Natural killer cell (primary cell): ENCODE data around the gene OR4C45. TPM values are rescaled to one million over a fixed set of nuclear protein-coding genes. Genes with fewer than 3 reads are reported as not detected.
"Not testable (repeated sequence)": the region's sequence is repeated elsewhere in the genome, so short reads cannot be mapped to it uniquely, and the experiment has no call there.

ENCODE experiments used
- ATAC-seq, 3 donors: fragments of 150-1000 bp in 2 of 3; fragments of 200-7000 bp in 1 of 3; cut with Tn5 transposase; 1 replicate in 1 of 3; 2 replicates in 2 of 3; pipeline ENCODE4 v1.10.0; 2021; ENCODE audit warnings: mild to moderate bottlenecking in 2 of 3, moderate library complexity in 2 of 3
- DNase-seq, 2 donors: peaks; one replicate each; pipeline versions ENCODE4 v3.0.0 to v3.0.0-alpha.2; 2013 to 2021; ENCODE audit warnings: mixed read lengths in 1 of 2
- H3K27ac ChIP-seq: one replicate; pipeline ENCODE4 v1.5.1; 2013; ENCODE audit warnings: mild to moderate bottlenecking, low read length
- H3K27me3 ChIP-seq: one replicate; pipeline ENCODE4 v1.6.1; 2013; ENCODE audit warnings: low read length; ENCODE audit not compliant: control insufficient read depth, insufficient read depth
- H3K36me3 ChIP-seq: one replicate; pipeline ENCODE4 v1.6.1; 2013; ENCODE audit warnings: low read length; ENCODE audit not compliant: control insufficient read depth, insufficient read depth
- H3K4me1 ChIP-seq: one replicate; pipeline ENCODE4 v1.6.1; 2013; ENCODE audit warnings: low read length; ENCODE audit not compliant: control insufficient read depth, insufficient read depth
- H3K4me3 ChIP-seq: one replicate; pipeline ENCODE4 v1.5.1; 2013; ENCODE audit warnings: low read length
- H3K9me3 ChIP-seq: one replicate; pipeline ENCODE4 v1.6.1; 2013; ENCODE audit warnings: low read length; ENCODE audit not compliant: control insufficient read depth, insufficient read depth
- H3K27ac Mint-ChIP-seq, 2 donors: one replicate each; pipeline ENCODE4 v1.8.0; 2022; ENCODE audit warnings: mild to moderate bottlenecking in 2 of 2, mixed read lengths in 2 of 2, moderate library complexity in 1 of 2
- H3K27me3 Mint-ChIP-seq, 2 donors: one replicate each; pipeline ENCODE4 v1.8.0; 2022; ENCODE audit warnings: low read depth in 2 of 2, mixed read lengths in 2 of 2
- H3K36me3 Mint-ChIP-seq: one replicate; pipeline ENCODE4 v1.8.0; 2022; ENCODE audit warnings: mixed read lengths
- H3K4me1 Mint-ChIP-seq, 2 donors: one replicate each; pipeline ENCODE4 v1.8.0; 2022; ENCODE audit warnings: mixed read lengths in 2 of 2
- H3K4me3 Mint-ChIP-seq: one replicate; pipeline ENCODE4 v1.8.0; 2022; ENCODE audit warnings: mild to moderate bottlenecking, moderate library complexity, mixed read lengths
- H3K9me3 Mint-ChIP-seq, 2 donors: one replicate each; pipeline ENCODE4 v1.8.0; 2022; ENCODE audit warnings: mixed read lengths in 2 of 2
- WGBS: methylation state at CpG from one replicate; pipeline ENCODE4 v1.1.7; 2013; ENCODE audit warnings: missing lambda C conversion rate; ENCODE audit not compliant: insufficient coverage; 5-methylcytosine and 5-hydroxymethylcytosine counted together
- intact Hi-C: fragments of 100-400 bp; cut with micrococcal nuclease; formaldehyde crosslinking; loops from one replicate; pipeline ENCODE4 v1.14.2; 2022
- total RNA-seq, 4 donors: library from RNA; stranded (reverse); fragments of 120-200 nt in 1 of 4; gene quantifications; one replicate each; pipeline versions ENCODE4 v1.2.3 to v1.2.4, GENCODE V29; 2013 to 2022
- TF ChIP-seq, protein P1 (sequence below): fragments of 200-600 bp; IDR thresholded peaks from one replicate; pipeline ENCODE4 v1.8.0; 2022; ENCODE audit warnings: antibody characterized with exemption

Gene OR4C45
- total RNA-seq = not detected
- not detected for total RNA-seq (2013)

- no peaks in the 10 kb centered on the region for H3K4me1 Mint-ChIP-seq
- Histone ChIP-seq H3K4me1 (no peaks in the 10 kb centered on the region), H3K9me3 (peaks cover 18% of the 10 kb centered on the region), H3K36me3 (no peaks in the 10 kb centered on the region), H3K27me3 (no peaks in the 10 kb centered on the region), H3K4me3 (no peak within 1 kb of the TSS), H3K27ac (no peak within 1 kb of the TSS)
- no peak within 1 kb of the TSS for H3K4me3 Mint-ChIP-seq
- no peak within 1 kb of the TSS for H3K27ac Mint-ChIP-seq
- no peaks in the 10 kb centered on the region for H3K27me3 Mint-ChIP-seq
- TF ChIP-seq, protein P1, sequence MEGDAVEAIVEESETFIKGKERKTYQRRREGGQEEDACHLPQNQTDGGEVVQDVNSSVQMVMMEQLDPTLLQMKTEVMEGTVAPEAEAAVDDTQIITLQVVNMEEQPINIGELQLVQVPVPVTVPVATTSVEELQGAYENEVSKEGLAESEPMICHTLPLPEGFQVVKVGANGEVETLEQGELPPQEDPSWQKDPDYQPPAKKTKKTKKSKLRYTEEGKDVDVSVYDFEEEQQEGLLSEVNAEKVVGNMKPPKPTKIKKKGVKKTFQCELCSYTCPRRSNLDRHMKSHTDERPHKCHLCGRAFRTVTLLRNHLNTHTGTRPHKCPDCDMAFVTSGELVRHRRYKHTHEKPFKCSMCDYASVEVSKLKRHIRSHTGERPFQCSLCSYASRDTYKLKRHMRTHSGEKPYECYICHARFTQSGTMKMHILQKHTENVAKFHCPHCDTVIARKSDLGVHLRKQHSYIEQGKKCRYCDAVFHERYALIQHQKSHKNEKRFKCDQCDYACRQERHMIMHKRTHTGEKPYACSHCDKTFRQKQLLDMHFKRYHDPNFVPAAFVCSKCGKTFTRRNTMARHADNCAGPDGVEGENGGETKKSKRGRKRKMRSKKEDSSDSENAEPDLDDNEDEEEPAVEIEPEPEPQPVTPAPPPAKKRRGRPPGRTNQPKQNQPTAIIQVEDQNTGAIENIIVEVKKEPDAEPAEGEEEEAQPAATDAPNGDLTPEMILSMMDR = no peak
- intact Hi-C loops = no loop called here
- DNase-seq (no peak), ATAC-seq (no peak)
- peaks cover 11 to 13% of the 10 kb centered on the region in 2 donors for H3K9me3 Mint-ChIP-seq
- H3K36me3 Mint-ChIP-seq = peaks cover 8% of the 10 kb centered on the region
Measured at GRCh38 chr11:50032574-50032973, at the start of gene OR4C45. Gene OR4C45, plus strand, starts transcription at chr11:50032874.

DNA sequence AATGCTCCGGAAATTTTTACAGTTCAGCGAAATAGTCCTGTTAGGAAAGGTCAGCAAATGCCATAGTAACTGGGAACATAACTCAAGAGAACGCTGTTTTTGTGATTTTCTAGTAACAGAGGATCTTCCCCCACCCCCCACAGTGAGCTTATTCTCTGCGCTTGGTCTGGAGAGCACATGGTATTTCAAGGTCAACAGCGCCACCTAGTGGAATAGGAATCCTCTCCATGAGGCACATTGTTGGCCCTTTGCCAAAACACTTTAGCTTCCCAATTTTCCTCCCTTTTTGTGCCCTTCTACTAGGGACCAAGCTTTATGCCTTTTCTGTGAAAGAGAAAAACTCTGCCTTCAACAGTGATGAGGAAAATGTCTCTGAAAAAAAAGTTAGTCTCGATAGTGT lies 37.1 kb upstream of the OR4C45 start:
- Histone ChIP-seq H3K27me3 (no peaks in the 10 kb centered on the region), H3K27ac (no peak overlapping the region), H3K36me3 (no peaks in the 10 kb centered on the region), H3K4me1 (no peaks in the 10 kb centered on the region), H3K9me3 (peaks cover 6% of the 10 kb centered on the region), H3K4me3 (no peak overlapping the region)
- Mint-ChIP-seq H3K27ac (no peak overlapping the region), H3K9me3 (peaks cover 12 to 19% of the 10 kb centered on the region in 2 donors), H3K4me1 (no peaks in the 10 kb centered on the region), H3K4me3 (no peak overlapping the region), H3K36me3 (peaks cover 14% of the 10 kb centered on the region), H3K27me3 (no peaks in the 10 kb centered on the region)
- 53% methylated on average over 6 of the region's 6 CpGs for WGBS
- TF ChIP-seq, protein P1 = no peak
- ATAC-seq (no peak), DNase-seq (peak in 1 of 2 donors; percentile 50)
- intact Hi-C loops = no loop called here

DNA sequence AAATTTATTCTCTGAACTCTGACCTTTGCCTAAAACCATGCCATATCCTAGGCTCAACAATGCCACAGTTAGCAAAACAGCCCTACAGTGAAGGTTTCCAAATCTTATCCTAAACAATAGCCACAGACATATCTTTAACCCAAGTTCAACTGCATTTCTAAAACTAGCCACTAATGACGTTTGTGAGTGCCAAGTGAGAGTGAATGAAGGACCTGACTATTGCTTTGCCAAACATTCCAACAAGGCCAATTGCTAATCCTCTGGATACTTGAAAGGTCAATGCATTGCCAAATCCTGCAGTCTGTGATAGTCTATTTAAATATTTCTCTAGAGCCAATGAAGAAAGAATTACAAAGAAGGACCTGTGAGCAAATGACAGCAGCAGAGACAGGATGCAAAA lies 2.5 kb upstream of the OR4C45 start:
- H3K36me3 ChIP-seq = no peaks in the 10 kb centered on the region
- no peaks in the 10 kb centered on the region for H3K4me1 ChIP-seq
- Mint-ChIP-seq H3K36me3 (peaks cover 23% of the 10 kb centered on the region), H3K27ac (no peak overlapping the region), H3K9me3 (peaks cover 16 to 23% of the 10 kb centered on the region in 2 donors), H3K4me1 (no peaks in the 10 kb centered on the region), H3K27me3 (no peaks in the 10 kb centered on the region), H3K4me3 (no peak overlapping the region)
- ATAC-seq = no peak
- no peak overlapping the region for H3K4me3 ChIP-seq
- peaks cover 23% of the 10 kb centered on the region for H3K9me3 ChIP-seq
- intact Hi-C loops = no loop called here
- H3K27ac ChIP-seq = no peak overlapping the region
- WGBS = 86% methylated on average over 1 of the region's 1 CpG
- DNase-seq = no peak
- TF ChIP-seq, protein P1 = no peak
- H3K27me3 ChIP-seq = no peaks in the 10 kb centered on the region

DNA sequence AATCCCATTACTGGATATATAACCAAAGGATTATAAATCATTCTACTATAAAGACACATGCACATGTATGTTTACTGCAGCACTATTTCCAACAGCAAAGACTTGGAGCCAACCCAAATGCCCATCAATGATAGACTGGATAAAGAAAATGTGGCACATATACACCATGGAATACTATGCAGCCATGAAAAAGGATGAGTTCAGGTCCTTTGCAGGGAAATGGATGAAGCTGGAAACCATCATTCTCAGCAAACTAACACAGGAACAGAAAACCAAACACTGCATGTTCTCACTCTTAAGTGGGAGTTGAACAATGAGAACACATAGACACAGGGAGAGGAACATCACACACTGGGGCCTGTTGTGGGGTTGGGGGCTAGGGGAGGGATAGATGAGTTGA lies 3.6 kb downstream of the OR4C45 start:
- DNase-seq, H3K27me3 Mint-ChIP-seq, H3K27me3 ChIP-seq, H3K4me3 ChIP-seq, H3K27ac Mint-ChIP-seq, H3K36me3 ChIP-seq, H3K9me3 ChIP-seq, H3K4me1 Mint-ChIP-seq, H3K4me1 ChIP-seq, H3K27ac ChIP-seq, H3K4me3 Mint-ChIP-seq, intact Hi-C loops, H3K36me3 Mint-ChIP-seq, ATAC-seq: not testable (repeated sequence)
- peaks cover 12% of the 10 kb centered on the region in 2 donors for H3K9me3 Mint-ChIP-seq
